Fibroblast of skin of back (primary cell): ENCODE measurements around the gene FSTL1.

Source experiments
- DNase-seq: peaks from one replicate; pipeline ENCODE4 v3.0.0-alpha.2; 2013

FSTL1 gene

DNA sequence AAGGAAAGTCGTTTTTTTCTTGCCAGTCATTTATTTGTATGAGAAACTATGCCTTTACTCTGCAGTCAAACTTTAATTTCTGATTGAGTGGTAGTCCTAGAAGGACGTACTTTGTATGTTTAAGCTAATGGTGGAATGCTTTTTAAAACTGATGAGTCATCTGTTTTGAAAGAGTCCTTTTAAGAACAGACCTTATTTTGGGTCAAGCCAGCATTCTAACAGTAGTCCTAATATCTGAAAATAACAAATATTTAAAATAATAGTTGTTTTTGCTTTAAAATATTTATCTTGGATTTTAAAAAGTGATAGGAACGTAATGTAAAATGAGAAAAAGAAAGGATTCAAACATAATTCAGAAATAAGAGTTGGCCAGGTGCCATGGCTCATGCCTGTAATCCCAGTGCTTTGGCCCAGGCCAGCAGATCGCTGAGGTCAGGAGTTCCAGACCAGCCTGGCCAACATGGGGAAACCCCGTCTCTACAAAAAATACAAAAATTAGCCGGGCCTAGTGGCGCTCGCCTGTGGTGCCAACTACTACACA is 100.3 kb downstream of the FSTL1 start:
- peak; percentile 58 for DNase-seq

DNA sequence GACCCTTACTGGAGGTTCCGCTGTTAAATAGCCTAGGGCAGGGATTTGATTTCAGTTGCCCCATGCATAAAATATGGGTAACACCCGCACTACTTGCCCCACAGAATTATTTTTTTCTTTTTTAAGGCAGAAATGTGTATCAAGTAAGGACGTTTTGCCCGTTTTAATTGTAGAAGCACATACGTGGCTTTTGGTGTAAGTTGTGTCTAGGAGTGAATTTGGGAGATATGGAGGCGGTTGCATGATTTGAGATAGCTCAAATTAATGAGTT is 101.0 kb downstream of the FSTL1 start:
- DNase-seq = no peak

DNA sequence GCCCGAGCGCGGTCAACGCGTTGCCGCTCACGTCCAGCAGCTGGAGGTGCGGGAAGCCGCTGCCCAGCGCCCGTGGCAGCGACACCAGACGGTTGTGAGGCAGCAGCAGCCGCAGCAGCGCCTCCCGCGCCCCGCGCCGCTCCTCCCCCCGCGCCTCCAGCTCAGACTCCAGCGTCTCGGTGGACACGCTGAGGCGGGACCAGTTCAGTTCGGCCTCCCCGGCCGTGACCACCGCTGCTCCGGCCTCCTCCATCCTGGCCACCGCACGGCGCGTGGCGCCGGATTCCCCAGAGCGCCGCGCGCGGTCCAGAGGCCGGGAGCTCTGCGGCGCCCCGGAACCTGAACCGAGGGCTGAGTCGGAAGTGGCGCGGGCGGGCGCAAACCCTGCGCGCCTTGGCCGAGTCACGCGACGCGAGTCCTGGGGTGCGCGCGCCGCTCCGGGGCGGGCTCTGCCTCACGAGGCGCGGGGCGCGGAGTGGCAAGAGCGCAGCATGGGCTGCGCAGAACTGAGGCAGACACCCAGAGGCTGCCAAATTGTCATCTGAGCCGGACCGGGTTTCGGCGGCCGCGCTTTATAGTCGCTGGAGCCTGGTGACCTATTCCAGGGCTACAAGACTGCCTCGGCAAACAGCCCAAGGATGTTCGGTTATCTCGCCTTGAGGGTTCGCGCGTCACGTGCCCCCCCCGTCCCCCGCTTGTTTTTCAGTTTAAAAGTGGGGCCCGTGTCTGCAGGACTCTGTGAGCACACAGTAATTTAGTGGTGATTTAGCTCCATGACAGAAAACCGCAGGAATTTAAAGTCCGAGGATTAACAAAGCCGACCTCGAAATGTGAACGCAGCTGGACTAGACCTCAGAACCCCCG is 101.6 kb downstream of the FSTL1 start, which contains the start of gene LRRC58:
Gene LRRC58 (minus strand): TSS at position 364 of the 864 bp plus-strand sequence. CDS start 111 bp downstream, at position 253.
- peak; percentile 93 for DNase-seq

DNA sequence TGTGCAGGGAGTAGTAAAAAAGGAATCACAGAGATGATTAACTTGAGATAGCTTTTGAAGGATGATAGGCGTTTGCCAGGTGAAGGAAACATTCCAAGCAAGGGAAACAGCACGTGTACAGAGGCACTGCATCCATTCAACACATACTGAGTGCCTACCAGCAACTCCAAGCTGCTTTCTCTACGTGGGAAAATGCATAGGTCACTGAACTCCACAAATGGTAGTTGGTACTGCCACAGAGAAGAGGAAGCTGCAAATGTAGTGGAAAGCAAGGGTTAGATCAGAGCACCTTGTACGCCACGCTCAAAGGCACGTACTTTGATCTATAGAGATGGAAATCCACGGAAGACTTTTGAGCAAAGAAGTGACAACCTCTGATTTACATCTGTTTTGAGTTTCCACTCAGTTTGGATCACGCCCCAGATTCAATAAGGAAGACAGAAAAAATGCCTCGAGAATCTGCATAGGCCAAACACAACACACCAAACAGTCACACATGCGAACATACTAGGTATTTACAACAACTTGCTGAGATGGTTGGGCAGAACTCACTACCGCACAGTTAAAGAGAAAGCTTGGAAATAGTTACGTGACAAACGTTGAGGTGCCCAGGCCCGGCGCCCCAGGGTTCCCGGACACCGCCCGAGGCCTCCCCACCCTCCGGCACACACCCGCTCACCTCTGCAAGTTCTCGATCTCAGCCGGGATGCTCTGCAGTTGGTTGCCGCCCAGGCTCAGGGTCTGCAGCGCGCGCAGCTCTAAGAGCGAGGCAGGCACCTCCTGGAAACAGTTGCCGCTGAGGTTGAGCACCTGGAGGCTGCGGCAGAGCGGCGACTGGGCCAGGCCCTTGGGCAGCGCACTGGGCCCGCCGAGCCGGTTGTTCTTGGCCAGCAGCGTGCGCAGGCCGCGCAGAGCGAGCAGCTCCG is 102.5 kb downstream of the FSTL1 start:
- DNase-seq = no peak

DNA sequence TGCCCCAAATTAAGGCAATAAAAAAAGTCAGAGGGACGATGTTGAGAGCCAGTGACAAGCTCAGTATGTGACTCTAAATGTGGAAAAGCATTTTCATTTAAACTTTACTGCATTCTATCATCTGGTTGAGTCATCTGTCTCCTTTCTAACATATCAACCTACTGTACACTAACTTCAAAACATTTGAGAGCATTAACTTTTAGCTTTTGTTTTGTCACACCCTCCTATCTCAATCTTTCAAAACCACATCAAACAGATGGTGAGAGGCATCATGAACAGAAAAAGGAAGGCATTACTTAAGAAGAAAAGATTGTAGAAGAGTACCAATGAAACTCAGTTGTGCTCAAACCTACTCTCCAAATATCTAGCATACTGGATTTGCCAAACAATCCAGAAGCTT is 106.4 kb downstream of the FSTL1 start:
- no peak for DNase-seq
